SK-N-MC (cell line): ENCODE measurements around the gene ANKRD11.

ENCODE experiments used
- EZH2 ChIP-seq: fragments of 200-600 bp; sonication (generic); IDR thresholded peaks from one replicate; pipeline ENCODE4 v1.6.1; 2017; ENCODE audit warnings: antibody characterized with exemption
- FOXP2 ChIP-seq: optimal IDR thresholded peaks from 2 replicates; pipeline ENCODE3; 2011; ENCODE audit warnings: mild to moderate bottlenecking, moderate library complexity; ENCODE audit not compliant: insufficient read depth; ENCODE audit errors: extremely low read length, control extremely low read depth
- POLR2AphosphoS5 ChIP-seq: IDR thresholded peaks from 2 replicates; pipeline ENCODE4 v1.6.1; 2012; ENCODE audit warnings: mild to moderate bottlenecking, low read depth, low read length, borderline replicate concordance

GRCh38 chr16:89323120-89323960 is 167.0 kb downstream of the ANKRD11 start:
- TF ChIP-seq EZH2 (no peak), POLR2AphosphoS5 (no peak), FOXP2 (no peak)
